Measurements from ENCODE around the gene TRPM2.
"Not testable (repeated sequence)": the region's sequence is repeated elsewhere in the genome, so short reads cannot be mapped to it uniquely, and the experiment has no call there.

Gene TRPM2

GRCh38 chr21:44396803-44397202 lies 43.4 kb downstream of the TRPM2 start:
- H3K4me1 ChIP-seq (ENCODE audit: insufficient read depth, low read length); H3K36me3 ChIP-seq (ENCODE audit: insufficient read depth, low read length); H3K27ac ChIP-seq (ENCODE audit: low read depth, low read length); H3K9me3 ChIP-seq (ENCODE audit: insufficient read depth, low read depth, low read length); H3K9ac ChIP-seq (ENCODE audit: low read depth, low read length); H3K27me3 ChIP-seq (ENCODE audit: insufficient read depth, low read length); H3K4me3 ChIP-seq (ENCODE audit: low read length): not testable (repeated sequence)
- WGBS, result 97% methylated on average over 6 of the region's 6 CpGs

DNA sequence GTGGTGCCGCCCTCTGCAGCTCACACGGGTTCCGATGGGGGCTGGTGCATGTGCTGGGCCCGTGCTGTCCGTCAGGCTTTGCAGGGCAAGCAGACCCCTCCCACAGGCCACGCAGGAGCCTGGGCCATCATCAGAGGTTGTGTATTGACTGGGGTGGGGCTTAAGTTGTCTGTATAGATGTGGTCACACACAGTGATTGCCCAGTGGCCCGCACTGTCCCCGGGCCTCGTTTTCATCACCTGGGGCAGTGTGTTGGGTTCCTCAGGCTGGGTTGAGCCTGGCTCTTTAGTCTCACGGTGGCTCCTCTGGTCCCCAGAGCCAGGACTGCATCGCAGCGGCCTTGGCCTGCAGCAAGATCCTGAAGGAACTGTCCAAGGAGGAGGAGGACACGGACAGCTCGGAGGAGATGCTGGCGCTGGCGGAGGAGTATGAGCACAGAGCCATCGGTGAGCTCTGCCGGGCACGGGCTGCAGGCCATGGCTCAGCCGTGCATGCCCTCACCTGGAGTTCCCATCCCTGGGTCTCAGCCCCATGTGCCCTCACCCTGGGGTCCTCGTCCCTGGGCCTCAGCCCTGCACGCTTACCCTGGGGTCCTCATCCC lies 44.1 kb downstream of the TRPM2 start:
- H3K4me1 ChIP-seq (ENCODE audit: insufficient read depth, low read length), result no peaks in the 10 kb centered on the region
- no peaks in the 10 kb centered on the region for H3K9me3 ChIP-seq (ENCODE audit: insufficient read depth, low read depth, low read length)
- no peak overlapping the region for H3K27ac ChIP-seq (ENCODE audit: low read depth, low read length)
- H3K36me3 ChIP-seq (ENCODE audit: insufficient read depth, low read length), result no peaks in the 10 kb centered on the region
- no peak overlapping the region for H3K4me3 ChIP-seq (ENCODE audit: low read length)
- no peak overlapping the region for H3K9ac ChIP-seq (ENCODE audit: low read depth, low read length)
- 91% methylated on average over 22 of the region's 22 CpGs for WGBS
- H3K27me3 ChIP-seq (ENCODE audit: insufficient read depth, low read length), result no peaks in the 10 kb centered on the region

GRCh38 chr21:44398499-44398898 lies 45.1 kb downstream of the TRPM2 start:
- H3K27ac ChIP-seq (ENCODE audit: low read depth, low read length), result no peak overlapping the region
- H3K9ac ChIP-seq (ENCODE audit: low read depth, low read length), result no peak overlapping the region
- 0 out of 2 replicates have a peak, but pooled peaks cover 3% of the 10 kb centered on the region for H3K9me3 ChIP-seq (ENCODE audit: insufficient read depth, low read depth, low read length)
- no peaks in the 10 kb centered on the region for H3K36me3 ChIP-seq (ENCODE audit: insufficient read depth, low read length)
- no peaks in the 10 kb centered on the region for H3K4me1 ChIP-seq (ENCODE audit: insufficient read depth, low read length)
- H3K4me3 ChIP-seq (ENCODE audit: low read length), result no peak overlapping the region
- 95% methylated on average over 9 of the region's 9 CpGs for WGBS
- no peaks in the 10 kb centered on the region for H3K27me3 ChIP-seq (ENCODE audit: insufficient read depth, low read length)

DNA sequence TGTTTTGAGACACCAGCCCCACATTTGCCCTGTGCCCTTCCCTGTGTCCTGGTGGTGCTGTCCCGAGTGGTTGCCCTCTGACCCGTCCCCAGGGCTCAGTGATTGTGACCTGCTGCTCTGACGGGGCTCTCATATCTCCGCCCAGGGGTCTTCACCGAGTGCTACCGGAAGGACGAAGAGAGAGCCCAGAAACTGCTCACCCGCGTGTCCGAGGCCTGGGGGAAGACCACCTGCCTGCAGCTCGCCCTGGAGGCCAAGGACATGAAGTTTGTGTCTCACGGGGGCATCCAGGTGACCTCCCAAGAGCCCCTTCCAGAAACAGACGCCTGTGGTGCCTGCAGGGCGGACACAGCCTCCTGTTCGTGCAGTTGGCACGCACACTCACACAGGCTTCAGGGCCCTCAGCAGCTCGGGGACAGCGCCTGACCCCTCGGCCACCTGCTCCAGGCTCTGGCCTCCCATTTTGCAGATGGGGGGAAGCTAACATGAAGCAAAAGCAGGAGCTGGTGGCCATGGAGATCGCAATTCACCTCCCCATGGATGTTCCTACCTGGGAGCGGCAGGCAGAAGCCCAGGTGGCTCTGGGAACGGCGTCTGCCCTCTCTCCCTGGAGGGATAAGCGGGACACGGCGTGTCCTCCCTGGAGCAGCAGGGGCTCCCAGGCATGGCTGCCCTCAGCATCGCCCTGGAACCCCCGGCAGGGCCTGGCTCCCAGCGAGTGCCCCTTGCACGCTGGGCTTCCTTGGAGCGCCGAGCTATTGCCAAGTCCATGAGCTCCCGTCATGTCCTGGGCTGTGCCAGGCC lies 45.9 kb downstream of the TRPM2 start:
- no peaks in the 10 kb centered on the region for H3K27me3 ChIP-seq (ENCODE audit: insufficient read depth, low read length)
- no peak overlapping the region for H3K9ac ChIP-seq (ENCODE audit: low read depth, low read length)
- H3K4me3 ChIP-seq (ENCODE audit: low read length), result no peak overlapping the region
- no peak overlapping the region for H3K27ac ChIP-seq (ENCODE audit: low read depth, low read length)
- H3K4me1 ChIP-seq (ENCODE audit: insufficient read depth, low read length), result no peaks in the 10 kb centered on the region
- no peaks in the 10 kb centered on the region for H3K36me3 ChIP-seq (ENCODE audit: insufficient read depth, low read length)
- WGBS, result 90% methylated on average over 33 of the region's 33 CpGs
- peaks cover 10% of the 10 kb centered on the region; the same call in 1 of the 2 replicates for H3K9me3 ChIP-seq (ENCODE audit: insufficient read depth, low read depth, low read length)

DNA sequence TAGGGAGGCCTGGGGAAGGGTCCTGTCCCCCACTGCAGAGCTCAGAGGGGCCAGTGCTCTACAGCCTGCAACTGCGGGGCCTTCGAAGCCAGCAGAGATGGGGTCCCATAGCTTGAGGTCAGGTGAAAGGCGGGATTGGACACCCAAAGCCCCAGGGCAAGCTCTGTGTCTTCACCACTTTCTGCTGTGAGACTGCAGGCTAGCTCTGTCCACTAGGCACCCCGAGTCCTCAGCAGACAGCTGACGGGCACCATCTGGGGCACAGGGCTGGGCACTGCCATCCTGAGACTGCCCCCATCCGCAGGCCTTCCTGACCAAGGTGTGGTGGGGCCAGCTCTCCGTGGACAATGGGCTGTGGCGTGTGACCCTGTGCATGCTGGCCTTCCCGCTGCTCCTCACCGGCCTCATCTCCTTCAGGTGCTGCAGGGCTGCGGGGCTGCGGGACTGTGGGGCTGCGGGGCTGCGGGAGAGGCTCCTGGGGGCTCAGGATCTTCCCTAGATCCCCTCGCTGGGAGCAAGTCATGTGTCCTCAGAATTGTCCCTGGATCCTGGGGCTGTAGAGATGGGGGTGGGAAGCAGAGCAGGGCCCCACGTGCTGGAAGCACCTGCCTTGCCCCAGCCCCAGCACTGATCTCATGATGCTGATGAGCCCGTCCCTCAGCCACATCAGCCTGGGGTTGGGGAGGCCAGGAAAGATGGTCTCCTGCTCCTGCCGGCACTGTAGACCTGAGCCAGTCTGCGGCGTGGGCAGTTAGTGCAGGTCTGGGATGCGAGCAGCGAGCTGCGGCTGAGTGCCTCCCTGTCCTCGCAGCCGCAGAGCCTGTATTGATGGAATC lies 46.8 kb downstream of the TRPM2 start:
- Histone ChIP-seq H3K27me3 (ENCODE audit: insufficient read depth, low read length) (no peaks in the 10 kb centered on the region), H3K9me3 (ENCODE audit: insufficient read depth, low read depth, low read length) (peaks cover 10% of the 10 kb centered on the region; the same call in 1 of the 2 replicates), H3K4me1 (ENCODE audit: insufficient read depth, low read length) (no peaks in the 10 kb centered on the region), H3K36me3 (ENCODE audit: insufficient read depth, low read length) (no peaks in the 10 kb centered on the region), H3K9ac (ENCODE audit: low read depth, low read length) (no peak overlapping the region), H3K4me3 (ENCODE audit: low read length) (no peak overlapping the region), H3K27ac (ENCODE audit: low read depth, low read length) (no peak overlapping the region)
- 92% methylated on average over 25 of the region's 25 CpGs for WGBS

- Histone ChIP-seq H3K4me3 (ENCODE audit: low read length) (no peak overlapping the region), H3K36me3 (ENCODE audit: insufficient read depth, low read length) (no peaks in the 10 kb centered on the region), H3K4me1 (ENCODE audit: insufficient read depth, low read length) (no peaks in the 10 kb centered on the region), H3K27ac (ENCODE audit: low read depth, low read length) (no peak overlapping the region), H3K9me3 (ENCODE audit: insufficient read depth, low read depth, low read length) (peaks cover 10% of the 10 kb centered on the region; the same call in 1 of the 2 replicates), H3K9ac (ENCODE audit: low read depth, low read length) (no peak overlapping the region), H3K27me3 (ENCODE audit: insufficient read depth, low read length) (no peaks in the 10 kb centered on the region)
- WGBS, result 89% methylated on average over 14 of the region's 14 CpGs
These were observed 47.5 kb downstream of the TRPM2 start for GRCh38 chr21:44400791-44401385.

GRCh38 chr21:44401386-44402160 lies 48.2 kb downstream of the TRPM2 start:
- H3K9me3 ChIP-seq (ENCODE audit: insufficient read depth, low read depth, low read length), result peaks cover 10% of the 10 kb centered on the region; the same call in 1 of the 2 replicates
- 91% methylated on average over 32 of the region's 32 CpGs for WGBS
- no peak overlapping the region for H3K4me3 ChIP-seq (ENCODE audit: low read length)
- no peak overlapping the region for H3K27ac ChIP-seq (ENCODE audit: low read depth, low read length)
- H3K9ac ChIP-seq (ENCODE audit: low read depth, low read length), result no peak overlapping the region
- H3K36me3 ChIP-seq (ENCODE audit: insufficient read depth, low read length), result no peaks in the 10 kb centered on the region
- H3K4me1 ChIP-seq (ENCODE audit: insufficient read depth, low read length), result no peaks in the 10 kb centered on the region
- H3K27me3 ChIP-seq (ENCODE audit: insufficient read depth, low read length), result no peaks in the 10 kb centered on the region

DNA sequence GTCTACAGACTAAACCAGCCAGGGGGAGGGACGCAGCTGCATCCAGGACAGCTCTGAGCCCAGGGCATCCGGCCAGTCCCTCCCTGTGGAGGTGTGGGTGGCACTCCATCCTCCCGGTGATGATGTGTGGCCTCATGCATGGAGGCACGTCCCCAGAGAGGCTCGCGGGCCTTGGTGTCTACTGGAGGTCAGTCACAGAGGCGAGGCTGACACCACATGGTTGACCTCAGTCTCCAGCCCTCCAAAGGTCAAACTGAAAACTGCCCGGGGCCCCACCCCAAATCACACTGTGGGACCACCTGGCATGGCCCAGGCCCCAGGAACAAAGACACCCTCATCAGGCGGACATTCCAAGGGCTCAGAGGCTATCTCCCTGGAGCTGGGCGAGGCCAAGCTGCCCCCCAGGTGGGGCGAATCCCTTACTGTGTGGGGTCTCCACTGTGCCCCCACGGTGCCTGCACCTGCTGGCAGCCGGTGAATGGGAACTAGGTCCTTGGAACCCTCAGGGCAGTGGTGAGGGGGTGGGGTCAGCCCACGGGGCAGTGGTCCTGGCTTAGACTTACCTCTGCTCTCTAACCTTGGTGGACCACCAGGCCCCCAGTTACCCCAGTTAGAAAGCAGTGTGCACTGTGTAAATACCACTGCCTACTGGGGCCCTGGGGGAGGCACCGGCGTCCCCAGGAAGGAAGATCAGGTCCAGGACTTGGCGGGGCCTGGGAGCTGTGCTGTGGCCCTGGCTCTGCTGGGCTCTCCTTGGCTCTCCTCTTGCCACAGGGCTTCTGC lies 49.1 kb downstream of the TRPM2 start:
- H3K27me3 ChIP-seq (ENCODE audit: insufficient read depth, low read length), result no peaks in the 10 kb centered on the region
- peaks cover 10% of the 10 kb centered on the region; the same call in 1 of the 2 replicates for H3K9me3 ChIP-seq (ENCODE audit: insufficient read depth, low read depth, low read length)
- no peaks in the 10 kb centered on the region for H3K4me1 ChIP-seq (ENCODE audit: insufficient read depth, low read length)
- no peaks in the 10 kb centered on the region for H3K36me3 ChIP-seq (ENCODE audit: insufficient read depth, low read length)
- no peak overlapping the region for H3K27ac ChIP-seq (ENCODE audit: low read depth, low read length)
- WGBS, result 92% methylated on average over 17 of the region's 17 CpGs
- H3K4me3 ChIP-seq (ENCODE audit: low read length), result no peak overlapping the region
- no peak overlapping the region for H3K9ac ChIP-seq (ENCODE audit: low read depth, low read length)

GRCh38 chr21:44403106-44404020 lies 49.9 kb downstream of the TRPM2 start:
- Histone ChIP-seq H3K9me3 (ENCODE audit: insufficient read depth, low read depth, low read length) (peaks cover 10% of the 10 kb centered on the region; the same call in 1 of the 2 replicates), H3K27ac (ENCODE audit: low read depth, low read length) (no peak overlapping the region), H3K9ac (ENCODE audit: low read depth, low read length) (no peak overlapping the region), H3K36me3 (ENCODE audit: insufficient read depth, low read length) (no peaks in the 10 kb centered on the region), H3K27me3 (ENCODE audit: insufficient read depth, low read length) (no peaks in the 10 kb centered on the region), H3K4me3 (ENCODE audit: low read length) (no peak overlapping the region), H3K4me1 (ENCODE audit: insufficient read depth, low read length) (no peaks in the 10 kb centered on the region)
- 94% methylated on average over 3 of the region's 3 CpGs for WGBS
